ENCODE measurements around the gene CACHD1. TPM values are rescaled to one million over a fixed set of nuclear protein-coding genes. Genes with fewer than 3 reads are reported as not detected.

The CACHD1 gene
- total RNA-seq, 4 donors from 2014 or later = 1.6 to 3.2 (median 2.2) TPM; not detected in 1

GRCh38 chr1:64495878-64496277 is 25.9 kb downstream of the CACHD1 start:
- H3K27ac ChIP-seq = no peak overlapping the region
- no peaks in the 10 kb centered on the region for H3K9me3 ChIP-seq
- H3K4me3 ChIP-seq = no peak overlapping the region
- H3K4me1 ChIP-seq = peaks cover 0 to 18% (median 7%) of the 10 kb centered on the region in 4 donors
- TF ChIP-seq CTCF (IDR thresholded peaks at IDR 0.05) (no peak), EP300 (IDR thresholded peaks at IDR 0.05; ENCODE audit: low read depth) (no peak), POLR2A (IDR thresholded peaks at IDR 0.05) (no peak), POLR2AphosphoS5 (IDR thresholded peaks at IDR 0.05) (no peak)
- no peaks in the 10 kb centered on the region for H3K36me3 ChIP-seq
- 23 to 45% methylated on average over 1 of the region's 1 CpG for WGBS, 2 donors (ENCODE audit: low coverage in 1 of 2)
- in situ Hi-C loops (cut with MboI; ENCODE audit: low pct_ligation_motif_present in 1 of 4, low pct_unique_long_range_greater_than_20kb in 1 of 4, low sequenced_read_pairs in 3 of 4) (no loop called here), intact Hi-C loops (cut with DNase I; ENCODE audit: low total_unique reads) (no loop called here)
- DNase-seq = no peak
- H3K27me3 ChIP-seq = no peaks in the 10 kb centered on the region

DNA sequence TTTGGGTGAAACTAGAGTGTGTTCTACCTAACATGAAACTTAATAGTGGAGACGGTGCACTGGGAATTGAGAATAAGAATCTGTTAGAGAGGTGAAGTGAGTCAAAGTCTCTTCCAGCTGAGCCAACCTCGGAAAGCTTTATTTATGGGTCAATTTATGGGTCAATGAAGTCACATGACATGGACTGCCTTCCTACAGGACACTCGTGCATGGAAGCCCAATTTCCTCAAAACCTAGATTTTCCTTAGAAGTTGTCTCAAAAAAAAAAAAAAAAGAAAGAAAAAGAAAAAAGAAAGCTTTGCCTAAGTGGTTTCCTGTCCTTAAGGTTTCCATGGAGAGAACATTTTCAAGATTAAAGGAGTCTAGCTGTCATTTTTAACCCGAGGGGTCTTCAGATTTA is 26.7 kb downstream of the CACHD1 start:
- no peak for DNase-seq
- no peak overlapping the region for H3K27ac ChIP-seq

DNA sequence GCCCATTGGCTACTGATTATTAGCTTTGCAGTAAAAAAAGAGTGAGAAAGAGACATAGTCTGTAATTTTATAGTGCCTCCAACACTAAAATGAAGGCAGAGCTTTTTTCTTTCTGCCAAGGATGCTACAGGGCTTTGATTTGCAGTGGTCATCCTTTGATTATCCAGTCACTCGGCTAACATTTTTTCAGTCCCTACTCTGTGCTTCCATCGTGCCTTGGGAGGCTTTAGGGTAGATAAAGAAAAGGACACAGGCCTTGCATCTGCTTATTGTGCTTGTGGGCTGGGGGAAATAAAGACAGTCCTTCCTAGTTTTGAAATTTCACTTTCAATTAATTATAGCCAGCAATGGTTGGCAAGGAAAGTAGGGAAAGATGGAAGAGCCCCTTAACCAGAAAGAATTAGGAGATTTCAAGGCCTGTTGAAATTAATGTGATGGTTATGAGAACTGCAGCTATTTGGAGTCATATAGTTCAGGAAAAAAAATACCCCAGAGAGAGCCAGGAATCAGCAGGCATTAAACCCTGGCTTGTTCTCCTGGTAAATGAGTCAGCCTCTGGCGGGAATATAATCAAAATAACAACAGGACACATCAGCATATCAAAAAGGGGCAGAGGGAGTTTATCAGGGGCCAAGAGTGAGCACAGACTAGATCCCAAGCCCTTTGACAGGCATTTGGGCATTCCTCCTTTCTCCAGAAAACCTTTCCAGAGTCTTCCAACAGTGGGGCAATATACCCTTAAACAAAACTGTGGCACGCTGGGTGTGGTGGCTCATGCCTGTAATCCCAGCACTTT is 27.4 kb downstream of the CACHD1 start:
- TF ChIP-seq EP300 (IDR thresholded peaks at IDR 0.05; ENCODE audit: low read depth) (no peak), POLR2A (IDR thresholded peaks at IDR 0.05) (no peak), POLR2AphosphoS5 (IDR thresholded peaks at IDR 0.05) (no peak), CTCF (IDR thresholded peaks at IDR 0.05) (no peak)
- Histone ChIP-seq H3K9me3 (no peaks in the 10 kb centered on the region), H3K36me3 (no peaks in the 10 kb centered on the region), H3K27me3 (no peaks in the 10 kb centered on the region), H3K27ac (no peak overlapping the region), H3K4me3 (no peak overlapping the region), H3K4me1 (peaks cover 0 to 18% (median 7%) of the 10 kb centered on the region in 4 donors)
- DNase-seq = no peak
- intact Hi-C loops (cut with DNase I; ENCODE audit: low total_unique reads) = no loop called here
- in situ Hi-C loops (cut with MboI; ENCODE audit: low pct_ligation_motif_present in 1 of 4, low pct_unique_long_range_greater_than_20kb in 1 of 4, low sequenced_read_pairs in 3 of 4) = no loop called here
- WGBS, 2 donors (ENCODE audit: low coverage in 1 of 2) = 71 to 72% methylated on average over 4 of the region's 4 CpGs

More for the DNA sequence above, 26.7 kb downstream of the CACHD1 start:
- TF ChIP-seq CTCF (IDR thresholded peaks at IDR 0.05) = no peak
- TF ChIP-seq POLR2AphosphoS5 (IDR thresholded peaks at IDR 0.05) = no peak
- no peak for TF ChIP-seq EP300 (IDR thresholded peaks at IDR 0.05; ENCODE audit: low read depth)
- no peak for TF ChIP-seq POLR2A (IDR thresholded peaks at IDR 0.05)
- in situ Hi-C loops (cut with MboI; ENCODE audit: low pct_ligation_motif_present in 1 of 4, low pct_unique_long_range_greater_than_20kb in 1 of 4, low sequenced_read_pairs in 3 of 4) (no loop called here), intact Hi-C loops (cut with DNase I; ENCODE audit: low total_unique reads) (no loop called here)
- H3K4me1 ChIP-seq = peaks cover 0 to 18% (median 7%) of the 10 kb centered on the region in 4 donors
- H3K36me3 ChIP-seq = no peaks in the 10 kb centered on the region
- WGBS, 2 donors (ENCODE audit: low coverage in 1 of 2) = 56 to 59% methylated on average over 4 of the region's 4 CpGs
- no peaks in the 10 kb centered on the region for H3K9me3 ChIP-seq
- H3K27me3 ChIP-seq = no peaks in the 10 kb centered on the region
- H3K4me3 ChIP-seq = no peak overlapping the region

DNA sequence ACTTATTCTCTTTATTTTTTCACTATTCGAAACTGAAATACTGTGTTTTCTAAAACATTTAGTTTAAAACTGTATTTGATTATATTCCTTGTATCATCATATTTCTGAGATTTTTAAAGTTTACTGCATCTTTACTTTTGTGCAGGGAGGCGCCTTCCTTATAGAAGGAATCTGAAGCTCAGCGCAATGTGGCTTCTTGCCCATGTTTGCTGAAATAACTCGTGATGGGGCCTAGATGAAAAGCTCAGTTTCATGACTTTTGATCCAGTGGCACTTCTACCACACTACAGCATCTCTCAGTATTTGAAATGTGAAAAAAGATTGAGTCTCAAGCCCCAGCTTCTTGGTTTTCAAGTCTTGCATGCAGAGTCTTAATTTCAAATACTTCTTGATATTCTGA is 28.4 kb downstream of the CACHD1 start:
- DNase-seq = no peak
- H3K4me3 ChIP-seq = no peak overlapping the region
- no peaks in the 10 kb centered on the region for H3K27me3 ChIP-seq
- H3K36me3 ChIP-seq = no peaks in the 10 kb centered on the region
- no peak overlapping the region for H3K27ac ChIP-seq
- in situ Hi-C loops (cut with MboI; ENCODE audit: low pct_ligation_motif_present in 1 of 4, low pct_unique_long_range_greater_than_20kb in 1 of 4, low sequenced_read_pairs in 3 of 4) = no loop called here
- 50 to 55% methylated on average over 4 of the region's 4 CpGs for WGBS, 2 donors (ENCODE audit: low coverage in 1 of 2)
- intact Hi-C loops (cut with DNase I; ENCODE audit: low total_unique reads) = no loop called here
- H3K9me3 ChIP-seq = no peaks in the 10 kb centered on the region
- TF ChIP-seq EP300 (IDR thresholded peaks at IDR 0.05; ENCODE audit: low read depth) = no peak
- TF ChIP-seq CTCF (IDR thresholded peaks at IDR 0.05) = no peak
- TF ChIP-seq POLR2A (IDR thresholded peaks at IDR 0.05) = no peak
- TF ChIP-seq POLR2AphosphoS5 (IDR thresholded peaks at IDR 0.05) = no peak
- H3K4me1 ChIP-seq = peaks cover 0 to 18% (median 7%) of the 10 kb centered on the region in 4 donors
